Mesendoderm (in vitro differentiated cells): ENCODE measurements around the gene PIP. TPM values are rescaled to one million over a fixed set of nuclear protein-coding genes. Genes with fewer than 3 reads are reported as not detected.
"Not testable (repeated sequence)": the region's sequence is repeated elsewhere in the genome, so short reads cannot be mapped to it uniquely, and the experiment has no call there.

ENCODE experiments used
- DNase-seq: peaks from one replicate; pipeline ENCODE4 v3.0.0; 2013
- H2AK5ac ChIP-seq: 2 replicates; pipeline ENCODE4 v1.6.1; 2013; ENCODE audit warnings: low read length, inconsistent platforms
- H2BK120ac ChIP-seq: 2 replicates; pipeline ENCODE4 v1.6.1; 2013; ENCODE audit warnings: low read depth, mild to moderate bottlenecking, low read length, moderate library complexity, mixed read lengths
- H2BK15ac ChIP-seq: replicated peaks from 2 replicates; pipeline ENCODE4 v1.6.1; 2013; ENCODE audit warnings: low read depth, mild to moderate bottlenecking, moderate library complexity
- H2BK5ac ChIP-seq: 2 replicates; pipeline ENCODE4 v1.6.1; 2013; ENCODE audit warnings: low read length, inconsistent platforms
- H3K18ac ChIP-seq: 2 replicates; pipeline ENCODE4 v1.6.1; 2013; ENCODE audit warnings: mild to moderate bottlenecking, low read length, mixed read lengths
- H3K23ac ChIP-seq: one replicate; pipeline ENCODE4 v1.6.1; 2013; ENCODE audit warnings: low read length
- H3K27ac ChIP-seq: 2 replicates; pipeline ENCODE4 v1.5.1; 2013; ENCODE audit warnings: low read depth, mild to moderate bottlenecking, inconsistent platforms, low read length, moderate library complexity
- H3K27me3 ChIP-seq: 2 replicates; pipeline ENCODE4 v1.6.1; 2013; ENCODE audit warnings: low read length, control low read depth, mild to moderate bottlenecking, inconsistent platforms; ENCODE audit not compliant: insufficient read depth, poor library complexity
- H3K36me3 ChIP-seq: 2 replicates; pipeline ENCODE4 v1.6.1; 2013; ENCODE audit warnings: low read length, inconsistent platforms; ENCODE audit not compliant: control insufficient read depth, insufficient read depth
- H3K4ac ChIP-seq: one replicate; pipeline ENCODE4 v1.6.1; 2013; ENCODE audit warnings: low read depth, mild to moderate bottlenecking, low read length, moderate library complexity
- H3K4me1 ChIP-seq: 2 replicates; pipeline ENCODE4 v1.6.1; 2013; ENCODE audit warnings: low read depth, low read length, inconsistent platforms; ENCODE audit not compliant: control insufficient read depth
- H3K4me2 ChIP-seq: 2 replicates; pipeline ENCODE4 v1.6.1; 2013; ENCODE audit warnings: low read length
- H3K4me3 ChIP-seq: 2 replicates; pipeline ENCODE4 v1.5.1; 2013; ENCODE audit warnings: mild to moderate bottlenecking, low read length
- H3K56ac ChIP-seq: one replicate; pipeline ENCODE4 v1.6.1; 2013; ENCODE audit warnings: low read length
- H3K79me1 ChIP-seq: 2 replicates; pipeline ENCODE4 v1.6.1; 2013; ENCODE audit warnings: low read length, inconsistent platforms
- H3K79me2 ChIP-seq: 2 replicates; pipeline ENCODE4 v1.6.1; 2013; ENCODE audit warnings: mild to moderate bottlenecking, low read length; ENCODE audit not compliant: control insufficient read depth, insufficient read depth
- H3K9ac ChIP-seq: 2 replicates; pipeline ENCODE4 v1.6.1; 2013; ENCODE audit warnings: low read length, inconsistent platforms
- H4K5ac ChIP-seq: one replicate; pipeline ENCODE4 v1.6.1; 2013; ENCODE audit warnings: low read length
- H4K8ac ChIP-seq: one replicate; pipeline ENCODE4 v1.6.1; 2013; ENCODE audit warnings: low read depth, mild to moderate bottlenecking, control low read depth, low read length, moderate library complexity
- WGBS: extraction: QIAGEN DNeasy Blood & Tissue Kit; methylation state at CpG from one replicate; pipeline ENCODE4 v1.1.7; 2013; ENCODE audit warnings: low lambda C conversion rate, missing lambda C conversion rate; ENCODE audit not compliant: insufficient coverage; ENCODE audit errors: extremely low coverage; 5-methylcytosine and 5-hydroxymethylcytosine counted together
- polyA plus RNA-seq, 2 experiments: library from polyadenylated mRNA; stranded (reverse); fragments of 200-250 nt; gene quantifications; one replicate each; pipeline ENCODE4 v1.2.3, GENCODE V29; 2013

The PIP gene
- polyA plus RNA-seq (2013, experiment 1 of 2) = not detected
- not detected for polyA plus RNA-seq (2013, experiment 2 of 2)

GRCh38 chr7:143131781-143132180 lies at the start of gene PIP:
TSS of gene PIP (plus strand) at chr7:143132077. CDS start at chr7:143132117, 40 bp downstream.
- Histone ChIP-seq H3K23ac (no peak within 1 kb of the TSS), H3K9ac (no peak within 1 kb of the TSS), H2BK120ac (no peak within 1 kb of the TSS), H4K5ac (no peak within 1 kb of the TSS), H3K27ac (no peak within 1 kb of the TSS), H2AK5ac (no peak within 1 kb of the TSS), H3K4ac (no peak within 1 kb of the TSS), H3K4me3 (no peak within 1 kb of the TSS), H3K79me1 (no peaks in the 10 kb centered on the region), H3K56ac (no peak within 1 kb of the TSS), H2BK15ac (no peak within 1 kb of the TSS), H3K4me2 (no peak within 1 kb of the TSS), H3K18ac (no peak within 1 kb of the TSS), H3K4me1 (no peaks in the 10 kb centered on the region), H4K8ac (no peak within 1 kb of the TSS), H3K36me3 (no peaks in the 10 kb centered on the region), H3K79me2 (no peaks in the 10 kb centered on the region), H2BK5ac (no peak within 1 kb of the TSS), H3K27me3 (no peaks in the 10 kb centered on the region)
- WGBS = no CpG with 5 or more reads among the region's 4 CpGs
- DNase-seq = no peak

GRCh38 chr7:143085109-143085508 lies 46.8 kb upstream of the PIP start:
- Histone ChIP-seq H4K8ac (no peak overlapping the region), H3K27me3 (no peaks in the 10 kb centered on the region), H3K4me1 (no peaks in the 10 kb centered on the region), H2BK120ac (no peak overlapping the region), H2BK15ac (no peak overlapping the region), H3K18ac (no peak overlapping the region), H3K27ac (no peak overlapping the region), H3K4me2 (no peak overlapping the region), H4K5ac (no peak overlapping the region), H3K23ac (no peak overlapping the region), H3K56ac (no peak overlapping the region), H3K79me1 (no peaks in the 10 kb centered on the region), H3K36me3 (no peaks in the 10 kb centered on the region), H3K4me3 (no peak overlapping the region), H3K9ac (no peak overlapping the region), H2AK5ac (no peak overlapping the region), H3K79me2 (no peaks in the 10 kb centered on the region), H3K4ac (no peak overlapping the region), H2BK5ac (no peak overlapping the region)
- DNase-seq = no peak
- WGBS = no CpG with 5 or more reads among the region's 1 CpG

GRCh38 chr7:143085610-143086009 lies 46.3 kb upstream of the PIP start:
- not testable (repeated sequence) for H4K5ac ChIP-seq, H3K9ac ChIP-seq, H2BK5ac ChIP-seq, H3K79me1 ChIP-seq, H3K4me1 ChIP-seq, H2AK5ac ChIP-seq, H3K27ac ChIP-seq, H4K8ac ChIP-seq, DNase-seq, H2BK15ac ChIP-seq, H3K36me3 ChIP-seq, H3K4me3 ChIP-seq, H3K23ac ChIP-seq, H3K4ac ChIP-seq, H3K56ac ChIP-seq, H3K18ac ChIP-seq, H3K27me3 ChIP-seq, H2BK120ac ChIP-seq, H3K79me2 ChIP-seq, H3K4me2 ChIP-seq
- WGBS = no CpG with 5 or more reads among the region's 3 CpGs

- DNase-seq, H3K18ac ChIP-seq, H3K27me3 ChIP-seq, H4K5ac ChIP-seq, H3K79me2 ChIP-seq, H3K23ac ChIP-seq, H2AK5ac ChIP-seq, H3K4ac ChIP-seq, H2BK120ac ChIP-seq, H3K79me1 ChIP-seq, H3K36me3 ChIP-seq, H3K4me2 ChIP-seq, H2BK15ac ChIP-seq, H3K9ac ChIP-seq, H3K4me1 ChIP-seq, H2BK5ac ChIP-seq, H3K4me3 ChIP-seq, H3K27ac ChIP-seq, H4K8ac ChIP-seq, H3K56ac ChIP-seq: not testable (repeated sequence)
- WGBS = no CpG with 5 or more reads among the region's 16 CpGs
Measured at GRCh38 chr7:143088549-143089231, 43.2 kb upstream of the PIP start.

- no peak overlapping the region for H3K23ac ChIP-seq
- no peaks in the 10 kb centered on the region for H3K79me2 ChIP-seq
- H3K27me3 ChIP-seq = no peaks in the 10 kb centered on the region
- no peak overlapping the region for H2BK5ac ChIP-seq
- H3K56ac ChIP-seq = no peak overlapping the region
- no peak overlapping the region for H3K4me2 ChIP-seq
- no peak overlapping the region for H3K18ac ChIP-seq
- H3K36me3 ChIP-seq = no peaks in the 10 kb centered on the region
- H2AK5ac ChIP-seq = no peak overlapping the region
- H3K4me3 ChIP-seq = no peak overlapping the region
- no peak overlapping the region for H4K5ac ChIP-seq
- no peak overlapping the region for H3K27ac ChIP-seq
- DNase-seq = no peak
- no peak overlapping the region for H3K4ac ChIP-seq
- H4K8ac ChIP-seq = no peak overlapping the region
- no peak overlapping the region for H2BK15ac ChIP-seq
- no CpG with 5 or more reads among the region's 2 CpGs for WGBS
- H3K79me1 ChIP-seq = no peaks in the 10 kb centered on the region
- no peaks in the 10 kb centered on the region for H3K4me1 ChIP-seq
- H2BK120ac ChIP-seq = no peak overlapping the region
- H3K9ac ChIP-seq = no peak overlapping the region
Measured at GRCh38 chr7:143096146-143096545, 35.7 kb upstream of the PIP start.

GRCh38 chr7:143099579-143099978 lies 32.3 kb upstream of the PIP start:
- H4K8ac ChIP-seq, H3K79me2 ChIP-seq, H2BK15ac ChIP-seq, H3K4me1 ChIP-seq, H3K4ac ChIP-seq, H2BK120ac ChIP-seq, H2BK5ac ChIP-seq, H3K9ac ChIP-seq, H4K5ac ChIP-seq, H3K4me3 ChIP-seq, H3K4me2 ChIP-seq, H3K56ac ChIP-seq, H3K27ac ChIP-seq, H3K36me3 ChIP-seq, H2AK5ac ChIP-seq, H3K27me3 ChIP-seq, H3K18ac ChIP-seq, H3K23ac ChIP-seq, DNase-seq, H3K79me1 ChIP-seq: not testable (repeated sequence)
- no CpG with 5 or more reads among the region's 1 CpG for WGBS
